Amniotic epithelial cell (primary cell): ENCODE data around the gene TEK.
"Not testable (repeated sequence)": the region's sequence is repeated elsewhere in the genome, so short reads cannot be mapped to it uniquely, and the experiment has no call there.

Source experiments
- DNase-seq: peaks from one replicate; pipeline ENCODE4 v3.0.0-alpha.2; 2010; ENCODE audit warnings: low read depth

The TEK gene

GRCh38 chr9:27108981-27109541 lies at the start of gene TEK:
Gene TEK (plus strand): TSS chr9:27109225. CDS start chr9:27109591, 366 bp downstream.
- DNase-seq: peak; percentile 25

GRCh38 chr9:27059412-27059811 lies 49.6 kb upstream of the TEK start:
- DNase-seq: peak; percentile 67

GRCh38 chr9:27059907-27060306 lies 49.1 kb upstream of the TEK start:
- peak; percentile 36 for DNase-seq

- no peak for DNase-seq
Measured at GRCh38 chr9:27065288-27065687, 43.7 kb upstream of the TEK start.

GRCh38 chr9:27073841-27074728 lies 34.9 kb upstream of the TEK start:
- no peak for DNase-seq

GRCh38 chr9:27078685-27079084 lies 30.3 kb upstream of the TEK start:
- no peak for DNase-seq

- peak; percentile 33 for DNase-seq
Measured at GRCh38 chr9:27085456-27085855, 23.6 kb upstream of the TEK start.

- peak; percentile 87 for DNase-seq
Measured at GRCh38 chr9:27086818-27087680, 22.0 kb upstream of the TEK start.

- peak; percentile 89 for DNase-seq
Measured at GRCh38 chr9:27088981-27089380, 20.0 kb upstream of the TEK start.

GRCh38 chr9:27089706-27090105 lies 19.3 kb upstream of the TEK start:
- DNase-seq: no peak

GRCh38 chr9:27090231-27090630 lies 18.8 kb upstream of the TEK start:
- peak; percentile 45 for DNase-seq

GRCh38 chr9:27090711-27091110 lies 18.3 kb upstream of the TEK start:
- no peak for DNase-seq

GRCh38 chr9:27092496-27092895 lies 16.5 kb upstream of the TEK start:
- DNase-seq: not testable (repeated sequence)

- not testable (repeated sequence) for DNase-seq
Measured at GRCh38 chr9:27093384-27094067, 15.5 kb upstream of the TEK start.

- DNase-seq: peak; percentile 43
Measured at GRCh38 chr9:27094640-27095298, 14.3 kb upstream of the TEK start.

- no peak for DNase-seq
Measured at GRCh38 chr9:27107241-27107640, 1.8 kb upstream of the TEK start.

- no peak for DNase-seq
Measured at GRCh38 chr9:27109621-27110020, 596 bp downstream of the TEK start.

GRCh38 chr9:27110181-27110580 lies 1.2 kb downstream of the TEK start:
- no peak for DNase-seq

GRCh38 chr9:27112235-27112634 lies 3.2 kb downstream of the TEK start:
- DNase-seq: no peak

GRCh38 chr9:27117489-27118135 lies 8.6 kb downstream of the TEK start:
- DNase-seq: no peak

GRCh38 chr9:27118916-27119315 lies 9.9 kb downstream of the TEK start:
- peak; percentile 25 for DNase-seq
